ENCODE measurements around the gene PPM1H.

DNA sequence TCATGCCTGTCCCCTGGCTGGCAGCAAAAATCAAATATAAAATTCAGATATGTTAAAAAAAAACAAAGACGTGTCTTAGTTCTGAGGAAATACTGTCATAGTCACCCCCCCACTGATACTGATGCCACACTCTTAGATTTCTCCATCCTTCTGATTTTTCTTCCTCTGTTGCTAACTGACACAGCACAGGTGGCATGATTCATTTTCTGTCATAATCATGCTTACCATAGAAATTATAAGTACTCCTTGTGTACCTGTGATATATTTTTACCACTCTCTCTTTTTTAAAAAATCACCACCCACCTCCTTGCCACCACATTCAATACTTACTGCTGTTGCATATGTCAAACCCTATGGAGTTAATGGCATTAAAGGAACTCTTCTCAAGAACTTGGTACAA is 209.2 kb downstream of the PPM1H start:
- TF ChIP-seq, protein P1, sequence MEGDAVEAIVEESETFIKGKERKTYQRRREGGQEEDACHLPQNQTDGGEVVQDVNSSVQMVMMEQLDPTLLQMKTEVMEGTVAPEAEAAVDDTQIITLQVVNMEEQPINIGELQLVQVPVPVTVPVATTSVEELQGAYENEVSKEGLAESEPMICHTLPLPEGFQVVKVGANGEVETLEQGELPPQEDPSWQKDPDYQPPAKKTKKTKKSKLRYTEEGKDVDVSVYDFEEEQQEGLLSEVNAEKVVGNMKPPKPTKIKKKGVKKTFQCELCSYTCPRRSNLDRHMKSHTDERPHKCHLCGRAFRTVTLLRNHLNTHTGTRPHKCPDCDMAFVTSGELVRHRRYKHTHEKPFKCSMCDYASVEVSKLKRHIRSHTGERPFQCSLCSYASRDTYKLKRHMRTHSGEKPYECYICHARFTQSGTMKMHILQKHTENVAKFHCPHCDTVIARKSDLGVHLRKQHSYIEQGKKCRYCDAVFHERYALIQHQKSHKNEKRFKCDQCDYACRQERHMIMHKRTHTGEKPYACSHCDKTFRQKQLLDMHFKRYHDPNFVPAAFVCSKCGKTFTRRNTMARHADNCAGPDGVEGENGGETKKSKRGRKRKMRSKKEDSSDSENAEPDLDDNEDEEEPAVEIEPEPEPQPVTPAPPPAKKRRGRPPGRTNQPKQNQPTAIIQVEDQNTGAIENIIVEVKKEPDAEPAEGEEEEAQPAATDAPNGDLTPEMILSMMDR (IDR thresholded peaks at IDR 0.05) = no peak
- no peak for TF ChIP-seq POLR2A (IDR thresholded peaks at IDR 0.05)

Measured in heart left ventricle (tissue), 13 donors.